Endothelial cell of umbilical vein (primary cell): Measurements from ENCODE around the gene HNRNPC. TPM values are rescaled to one million over a fixed set of nuclear protein-coding genes. Genes with fewer than 3 reads are reported as not detected.
"Not testable (repeated sequence)": the region's sequence is repeated elsewhere in the genome, so short reads cannot be mapped to it uniquely, and the experiment has no call there.

ENCODE experiments used
- BruUV-seq: library from RNA; stranded (reverse); fragments of 400-500 nt; replicated peaks from 2 replicates; lab custom pipeline; 2021; lab: Mats Ljungman, UMichigan
- CTCF ChIA-PET: fragments of 300-600, 350-600 bp; sonication (Branson Sonifier 250); formaldehyde crosslinking; loops from one replicate; lab custom pipeline; 2021; ENCODE audit warnings: antibody characterized with exemption, inconsistent platforms; lab: Charles Lee
- POLR2A ChIA-PET: fragments of 300-600, 350-600 bp; sonication (Branson Sonifier 250); formaldehyde crosslinking; loops from one replicate; lab custom pipeline; 2021; ENCODE audit warnings: antibody characterized with exemption, inconsistent platforms; lab: Charles Lee
- DNase-seq: peaks from one replicate; pipeline ENCODE4 v3.0.0-alpha.2; 2011; ENCODE audit warnings: low read depth, low spot score
- FAIRE-seq: peaks from 2 replicates; lab custom pipeline; 2011; peaks lifted over from hg19 to GRCh38; lab: Jason Lieb, UNC
- H2AFZ ChIP-seq: 2 replicates; pipeline ENCODE4 v1.6.0; 2012; ENCODE audit warnings: low read depth, low read length, control low read depth, inconsistent platforms
- H3K27ac ChIP-seq: 2 replicates; pipeline ENCODE4 v1.5.1; 2011; ENCODE audit warnings: low read depth, mild to moderate bottlenecking, control low read depth, low read length, moderate library complexity; ENCODE audit not compliant: insufficient read depth
- H3K27me3 ChIP-seq, 2 experiments: 2 replicates each; pipeline versions ENCODE4 v1.6.0 to v1.6.1; 2011; ENCODE audit warnings: low read length in 2 of 2, mixed read lengths in 1 of 2; ENCODE audit not compliant: control insufficient read depth in 2 of 2, insufficient read depth in 2 of 2
- H3K36me3 ChIP-seq, 2 experiments: 2 replicates in 1 of 2; 3 replicates in 1 of 2; pipeline ENCODE4 v1.5.1; 2011; ENCODE audit warnings: low read length in 2 of 2, mild to moderate bottlenecking in 1 of 2, moderate library complexity in 1 of 2; ENCODE audit not compliant: control insufficient read depth in 2 of 2, insufficient read depth in 2 of 2; ENCODE audit errors: extremely low read depth in 1 of 2
- H3K4me1 ChIP-seq: 3 replicates; pipeline ENCODE4 v1.5.1; 2011; ENCODE audit warnings: mild to moderate bottlenecking, low read length; ENCODE audit not compliant: control insufficient read depth, insufficient read depth; ENCODE audit errors: extremely low read depth
- H3K4me2 ChIP-seq: 2 replicates; pipeline ENCODE4 v1.6.1; 2011; ENCODE audit warnings: low read length, control low read depth, mixed read lengths; ENCODE audit not compliant: insufficient read depth
- H3K4me3 ChIP-seq, 3 experiments: fragments of 200-600 bp in 1 of 3; sonication (generic), shearing (Covaris generic) in 1 of 3; replicated peaks in 1 of 3; 2 replicates each; pipeline ENCODE4 v1.5.1; 2011 to 2016; ENCODE audit warnings: control low read depth in 3 of 3, low read length in 3 of 3, mild to moderate bottlenecking in 2 of 3, inconsistent platforms in 1 of 3, low read depth in 1 of 3, moderate library complexity in 1 of 3; ENCODE audit not compliant: insufficient read depth in 1 of 3
- H3K79me2 ChIP-seq: 2 replicates; pipeline ENCODE4 v1.6.0; 2012; ENCODE audit warnings: low read length, inconsistent platforms; ENCODE audit not compliant: control insufficient read depth, insufficient read depth
- H3K9ac ChIP-seq: replicated peaks from 2 replicates; pipeline ENCODE3; 2011; ENCODE audit warnings: low read length, control low read depth; ENCODE audit not compliant: insufficient read depth; ENCODE audit errors: extremely low read depth
- H3K9me1 ChIP-seq: replicated peaks from 3 replicates; pipeline ENCODE4 v1.6.0; 2011; ENCODE audit warnings: mild to moderate bottlenecking, low read length; ENCODE audit not compliant: control insufficient read depth, insufficient read depth; ENCODE audit errors: extremely low read depth
- H3K9me3 ChIP-seq: replicated peaks from 2 replicates; pipeline ENCODE4 v1.5.1; 2012; ENCODE audit warnings: low read length, inconsistent platforms; ENCODE audit not compliant: control insufficient read depth, insufficient read depth
- H4K20me1 ChIP-seq: replicated peaks from 2 replicates; pipeline ENCODE3; 2011; ENCODE audit warnings: mild to moderate bottlenecking, low read length; ENCODE audit not compliant: control insufficient read depth, insufficient read depth; ENCODE audit errors: extremely low read depth
- EZH2 ChIP-seq: IDR thresholded peaks from 2 replicates; pipeline ENCODE4 v1.6.1; 2012; ENCODE audit warnings: borderline replicate concordance, low read depth, mild to moderate bottlenecking, moderate library complexity, low read length, inconsistent platforms; ENCODE audit not compliant: severe bottlenecking
- FOS ChIP-seq: IDR thresholded peaks from 2 replicates; pipeline ENCODE4 v1.6.1; 2011; ENCODE audit warnings: mild to moderate bottlenecking, low read length, moderate library complexity, borderline replicate concordance; ENCODE audit not compliant: insufficient read depth
- GATA2 ChIP-seq: IDR thresholded peaks from 2 replicates; pipeline ENCODE4 v1.7.0; 2011; ENCODE audit warnings: low read depth, mild to moderate bottlenecking, moderate library complexity, mixed read lengths, low read length; ENCODE audit not compliant: insufficient read length, insufficient read depth
- JUN ChIP-seq: IDR thresholded peaks from 2 replicates; pipeline ENCODE4 v1.6.1; 2011; ENCODE audit warnings: borderline replicate concordance, low read depth; ENCODE audit not compliant: insufficient read length, insufficient read depth
- MYC ChIP-seq: IDR thresholded peaks from one replicate; pipeline ENCODE4 v1.6.1; 2011; ENCODE audit warnings: mild to moderate bottlenecking, low read depth, low read length
- POLR2A ChIP-seq: IDR thresholded peaks from 2 replicates; pipeline ENCODE4 v1.6.1; 2012; ENCODE audit warnings: low read depth, mild to moderate bottlenecking, control low read depth, low read length
- POLR2AphosphoS5 ChIP-seq: IDR thresholded peaks from 2 replicates; pipeline ENCODE4 v1.6.1; 2012; ENCODE audit warnings: low read depth, mild to moderate bottlenecking, control low read depth, low read length, moderate library complexity; ENCODE audit not compliant: insufficient read depth
- dilution Hi-C: fragments of 300-500 bp; cut with MboI; formaldehyde crosslinking; loops from one replicate; pipeline ENCODE4 v1.15.0; 2019; ENCODE audit warnings: low sequenced_read_pairs; ENCODE audit not compliant: extremely low pct_ligation_motif_present
- intact Hi-C: fragments of 100-400 bp; cut with micrococcal nuclease; formaldehyde crosslinking; loops from one replicate; pipeline ENCODE4 v1.10.0; 2022
- polyA plus RNA-seq, 4 experiments: library from polyadenylated mRNA; depleted of rRNA in 3 of 4; stranded (reverse) in 3 of 4; unstranded in 1 of 4; fragments of >200 nt; gene quantifications; 2 replicates each; pipeline versions ENCODE4 v1.2.1 to v1.2.3, GENCODE V29; 2011 to 2012; ENCODE audit warnings: missing spikeins in 1 of 4
- total RNA-seq: library from RNA; stranded (reverse); gene quantifications from 2 replicates; pipeline ENCODE4 v1.2.3, GENCODE V29; 2021
- TF ChIP-seq, protein P1 (sequence below): IDR thresholded peaks from 2 replicates; pipeline ENCODE4 v1.6.1; 2011; ENCODE audit not compliant: insufficient read depth, insufficient read length
- TF ChIP-seq, protein P2 (sequence below), 2 donors: IDR thresholded peaks; 1 replicate in 1 of 2; 2 replicates in 1 of 2; pipeline ENCODE4 v1.5.1; 2011; ENCODE audit warnings: low read length in 2 of 2, mild to moderate bottlenecking in 2 of 2, moderate library complexity in 2 of 2, control low read depth in 1 of 2, inconsistent platforms in 1 of 2, low read depth in 1 of 2; ENCODE audit not compliant: insufficient read depth in 1 of 2; ENCODE audit errors: extremely low read depth in 1 of 2

The HNRNPC gene
- total and polyA plus RNA-seq, 2 donors (not counting 3 experiments of a cell fraction or from before 2014, with no cell fraction given), result 531 to 674 TPM

DNA sequence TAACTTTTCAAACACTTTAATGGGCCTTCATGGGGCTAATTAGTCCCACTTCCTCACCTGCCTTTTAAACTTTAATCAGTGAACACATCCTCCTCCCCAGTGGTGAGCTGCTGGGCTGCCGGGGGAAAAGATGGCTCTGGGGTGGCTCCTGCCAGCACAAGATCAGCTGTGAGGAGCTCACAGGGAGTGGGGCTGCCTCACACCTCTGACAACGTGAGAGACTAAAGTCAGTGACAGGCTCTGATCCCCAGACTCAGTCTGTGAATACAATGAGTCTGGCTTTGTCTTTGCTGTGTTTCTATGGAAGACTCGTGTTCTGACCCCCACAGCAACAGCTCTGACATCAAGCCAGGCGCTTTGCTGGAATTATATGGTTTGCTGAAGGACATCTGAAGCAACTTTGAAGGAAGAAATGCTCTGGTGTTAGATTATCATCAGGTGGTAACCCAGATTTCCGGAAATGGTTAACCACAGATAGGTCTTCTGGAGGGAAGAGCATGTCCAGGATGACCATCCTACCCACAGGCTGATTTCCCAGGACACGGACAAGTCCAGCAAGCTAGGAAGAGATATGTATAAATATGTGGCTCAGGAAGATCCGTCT is 104.1 kb downstream of the HNRNPC start:
- FAIRE-seq, POLR2A ChIA-PET, H3K4me1 ChIP-seq, H3K36me3 ChIP-seq, H3K9me3 ChIP-seq, H3K9ac ChIP-seq, BruUV-seq, H4K20me1 ChIP-seq, CTCF ChIA-PET, H2AFZ ChIP-seq, H3K4me2 ChIP-seq, H3K27ac ChIP-seq, H3K79me2 ChIP-seq, intact Hi-C loops, DNase-seq, dilution Hi-C loops, H3K4me3 ChIP-seq, H3K9me1 ChIP-seq: not testable (repeated sequence)
- peaks cover 18 to 31% of the 10 kb centered on the region in 2 experiments for H3K27me3 ChIP-seq

DNA sequence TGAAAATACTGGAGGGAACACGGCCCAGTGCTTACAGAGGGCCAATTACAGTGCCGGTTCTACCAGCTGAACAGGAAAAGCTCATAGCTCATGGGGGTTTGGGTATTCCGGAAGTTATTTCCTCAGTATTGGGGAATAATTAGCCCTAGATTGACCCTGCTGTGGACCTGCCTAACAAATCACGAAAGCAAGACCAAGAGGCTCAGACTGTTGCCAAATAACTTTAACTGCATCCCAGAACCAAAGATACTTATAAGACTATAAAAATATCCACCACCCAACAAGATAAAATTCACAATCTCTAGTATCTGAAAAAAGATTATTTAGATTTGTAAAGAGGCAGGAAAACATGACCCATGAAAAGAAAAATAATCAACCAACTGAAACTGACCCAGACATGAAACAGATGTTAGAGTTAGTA is 105.4 kb downstream of the HNRNPC start:
- no peak overlapping the region for H3K4me2 ChIP-seq
- CTCF ChIA-PET, result no interaction called here
- FAIRE-seq, result no peak
- intact Hi-C loops, result no loop called here
- no peak overlapping the region for H3K4me3 ChIP-seq
- H2AFZ ChIP-seq, result no peak overlapping the region
- no peaks in the 10 kb centered on the region for H3K9me3 ChIP-seq
- H3K9me1 ChIP-seq, result no peaks in the 10 kb centered on the region
- dilution Hi-C loops, result no loop called here
- no peaks in the 10 kb centered on the region for H3K36me3 ChIP-seq
- BruUV-seq, result no TSS peak
- no peaks in the 10 kb centered on the region for H3K4me1 ChIP-seq
- POLR2A ChIA-PET, result no interaction called here
- H3K27me3 ChIP-seq, result peaks cover 16 to 31% of the 10 kb centered on the region in 2 experiments
- DNase-seq, result no peak
- no peak overlapping the region for H3K9ac ChIP-seq
- H3K79me2 ChIP-seq, result no peaks in the 10 kb centered on the region
- no peaks in the 10 kb centered on the region for H4K20me1 ChIP-seq
- H3K27ac ChIP-seq, result no peak overlapping the region
- TF ChIP-seq JUN (no peak), GATA2 (no peak), MYC (no peak), EZH2 (no peak), FOS (no peak), POLR2A (no peak), POLR2AphosphoS5 (no peak)
- TF ChIP-seq, protein P1, sequence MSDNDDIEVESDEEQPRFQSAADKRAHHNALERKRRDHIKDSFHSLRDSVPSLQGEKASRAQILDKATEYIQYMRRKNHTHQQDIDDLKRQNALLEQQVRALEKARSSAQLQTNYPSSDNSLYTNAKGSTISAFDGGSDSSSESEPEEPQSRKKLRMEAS, result no peak
- TF ChIP-seq, protein P2, sequence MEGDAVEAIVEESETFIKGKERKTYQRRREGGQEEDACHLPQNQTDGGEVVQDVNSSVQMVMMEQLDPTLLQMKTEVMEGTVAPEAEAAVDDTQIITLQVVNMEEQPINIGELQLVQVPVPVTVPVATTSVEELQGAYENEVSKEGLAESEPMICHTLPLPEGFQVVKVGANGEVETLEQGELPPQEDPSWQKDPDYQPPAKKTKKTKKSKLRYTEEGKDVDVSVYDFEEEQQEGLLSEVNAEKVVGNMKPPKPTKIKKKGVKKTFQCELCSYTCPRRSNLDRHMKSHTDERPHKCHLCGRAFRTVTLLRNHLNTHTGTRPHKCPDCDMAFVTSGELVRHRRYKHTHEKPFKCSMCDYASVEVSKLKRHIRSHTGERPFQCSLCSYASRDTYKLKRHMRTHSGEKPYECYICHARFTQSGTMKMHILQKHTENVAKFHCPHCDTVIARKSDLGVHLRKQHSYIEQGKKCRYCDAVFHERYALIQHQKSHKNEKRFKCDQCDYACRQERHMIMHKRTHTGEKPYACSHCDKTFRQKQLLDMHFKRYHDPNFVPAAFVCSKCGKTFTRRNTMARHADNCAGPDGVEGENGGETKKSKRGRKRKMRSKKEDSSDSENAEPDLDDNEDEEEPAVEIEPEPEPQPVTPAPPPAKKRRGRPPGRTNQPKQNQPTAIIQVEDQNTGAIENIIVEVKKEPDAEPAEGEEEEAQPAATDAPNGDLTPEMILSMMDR (IDR thresholded peaks at IDR 0.05; ENCODE audit: extremely low read depth in 1 of 2, insufficient read depth in 1 of 2, low read depth in 1 of 2, low read length in 2 of 2), result no peak
